Measurements from ENCODE around the gene CMSS1. TPM values are rescaled to one million over a fixed set of nuclear protein-coding genes. Genes with fewer than 3 reads are reported as not detected.

Gene CMSS1
- total and polyA plus RNA-seq, 11 donors: 13.5 to 48.4 (median 34.8) TPM

- H3K4me3 ChIP-seq: no peak overlapping the region
- H3K27ac ChIP-seq: peak overlapping the region in 1 of 12 donors; percentile 2
- no peaks in the 10 kb centered on the region for H3K27me3 ChIP-seq
- H3K4me1 ChIP-seq: peaks cover 6 to 42% (median 25%) of the 10 kb centered on the region in 12 donors
- intact Hi-C loops (cut with DNase I): loop anchor here in 5 of 10 donors (5.0 to 10.0 kb wide), 5 partner anchors 57 to 157 kb away; no protein-coding TSS in a partner anchor
- no peaks in the 10 kb centered on the region for H3K9me3 ChIP-seq
- no peak for DNase-seq
- H3K36me3 ChIP-seq: no peaks in the 10 kb centered on the region
- ATAC-seq: no peak
- WGBS, 4 donors: 95 to 98% (median 96%) methylated on average over 8 of the region's 8 CpGs
- TF ChIP-seq POLR2A (IDR thresholded peaks at IDR 0.05) (no peak), CTCF (IDR thresholded peaks at IDR 0.05) (no peak)
These were observed 184.0 kb downstream of the CMSS1 start for GRCh38 chr3:100001526-100002270.

- DNase-seq (no peak), ATAC-seq (peak in 3 of 4 donors; percentile 72 to 77 (median 73))
- Histone ChIP-seq H3K4me1 (peaks cover 10 to 53% (median 35%) of the 10 kb centered on the region in 12 donors), H3K36me3 (no peaks in the 10 kb centered on the region), H3K27ac (peak overlapping the region in 3 of 12 donors; percentile 2 to 46 (median 13)), H3K27me3 (no peaks in the 10 kb centered on the region), H3K4me3 (no peak overlapping the region), H3K9me3 (no peaks in the 10 kb centered on the region)
- TF ChIP-seq POLR2A (IDR thresholded peaks at IDR 0.05): no peak
- no peak for TF ChIP-seq CTCF (IDR thresholded peaks at IDR 0.05)
- 61 to 65% (median 63%) methylated on average over 4 of the region's 4 CpGs for WGBS, 4 donors
- intact Hi-C loops (cut with DNase I): loop anchor here in 5 of 10 donors (5.0 to 10.0 kb wide), 5 partner anchors 58 to 158 kb away; no protein-coding TSS in a partner anchor
These were observed 185.1 kb downstream of the CMSS1 start for GRCh38 chr3:100002599-100003350.

- intact Hi-C loops (cut with DNase I): loop anchor here in 5 of 10 donors (5.0 to 10.0 kb wide), 5 partner anchors 59 to 159 kb away; no protein-coding TSS in a partner anchor
- no peak for TF ChIP-seq CTCF (IDR thresholded peaks at IDR 0.05)
- TF ChIP-seq POLR2A (IDR thresholded peaks at IDR 0.05): no peak
- ATAC-seq: no peak
- 97 to 99% (median 97%) methylated on average over 4 of the region's 4 CpGs for WGBS, 4 donors
- Histone ChIP-seq H3K4me1 (peaks cover 10 to 64% (median 45%) of the 10 kb centered on the region in 12 donors), H3K4me3 (no peak overlapping the region), H3K9me3 (no peaks in the 10 kb centered on the region), H3K27me3 (no peaks in the 10 kb centered on the region), H3K27ac (peak overlapping the region in 5 of 12 donors; percentile 2 to 53 (median 42)), H3K36me3 (no peaks in the 10 kb centered on the region)
- no peak for DNase-seq
These were observed 186.2 kb downstream of the CMSS1 start for GRCh38 chr3:100003609-100004503.

All from heart left ventricle (tissue), 16 donors.